ENCODE measurements around the gene PSMC5.

GRCh38 chr17:63880706-63881105, 53.5 kb downstream of the PSMC5 start:
- TF ChIP-seq CTCF (IDR thresholded peaks at IDR 0.05 in 2 of 3, conservative IDR thresholded peaks at IDR 0.05 in 1 of 3; ENCODE audit: insufficient read depth in 2 of 3, low read depth in 1 of 3, low read length in 3 of 3): no peak
- no peak for TF ChIP-seq MTF1 (CRISPR knock-in tag; IDR thresholded peaks at IDR 0.05; ENCODE audit: borderline replicate concordance)
- TF ChIP-seq MNT (conservative IDR thresholded peaks at IDR 0.05): no peak
- no peak for TF ChIP-seq SMARCC2 (IDR thresholded peaks at IDR 0.05; ENCODE audit: low read depth)
- no peak for TF ChIP-seq JUN (IDR thresholded peaks at IDR 0.05; ENCODE audit: borderline replicate concordance, low read depth, low read length)
- no peak for TF ChIP-seq JUN (CRISPR knock-in tag; IDR thresholded peaks at IDR 0.05; ENCODE audit: borderline replicate concordance)
- TF ChIP-seq TAF1 (IDR thresholded peaks at IDR 0.05; ENCODE audit: control insufficient read depth, extremely low read depth, insufficient read depth, low read length, severe bottlenecking): no peak
- TF ChIP-seq ZNF512 (tag; IDR thresholded peaks at IDR 0.05): no peak
- no peak for TF ChIP-seq ZBED1 (IDR thresholded peaks at IDR 0.05)
- TF ChIP-seq SRF (CRISPR knock-in tag; IDR thresholded peaks at IDR 0.05): no peak
- no peak for TF ChIP-seq RBM15 (IDR thresholded peaks at IDR 0.05; ENCODE audit: insufficient read depth, low read length)
- no peak for TF ChIP-seq RAD51 (IDR thresholded peaks at IDR 0.05; ENCODE audit: borderline replicate concordance, low read depth)

Measured in K562 (cell line).